K562 (cell line): ENCODE measurements around the gene ZNF831. TPM values are rescaled to one million over a fixed set of nuclear protein-coding genes. Genes with fewer than 3 reads are reported as not detected.

Experiments used
- ATAC-seq: fragments of 200-7000 bp; cut with Tn5 transposase; 3 replicates; pipeline ENCODE4 v1.9.1; 2020; ENCODE audit warnings: moderate library complexity
- BruUV-seq: library from RNA; stranded (reverse); fragments of 400-500 nt; replicated peaks from 2 replicates; lab custom pipeline; 2021; lab: Mats Ljungman, UMichigan
- CTCF ChIA-PET: fragments of 300-600 bp; formaldehyde crosslinking; extraction: SDS; loops from one replicate; lab custom pipeline; 2021; ENCODE audit warnings: low intra/inter-chr PET ratio; lab: Yijun Ruan, JAX
- POLR2A ChIA-PET: fragments of 300-600, 350-650 bp; sonication (Branson Sonifier 250); formaldehyde crosslinking; extraction: SDS; loops from one replicate; lab custom pipeline; 2021; ENCODE audit warnings: antibody characterized with exemption, inconsistent platforms; lab: Yijun Ruan, JAX
- DNase-seq, 4 experiments: peaks; one replicate each; pipeline versions ENCODE4 v3.0.0 to v3.0.0-alpha.2; 2011 to 2018; ENCODE audit warnings: low spot score in 3 of 4, mixed read lengths in 3 of 4; ENCODE audit errors: extremely low read depth in 1 of 4
- FAIRE-seq: peaks from 2 replicates; lab custom pipeline; 2011; peaks lifted over from hg19 to GRCh38; lab: Jason Lieb, UNC
- H2AFZ ChIP-seq: 2 replicates; pipeline ENCODE4 v1.6.0; 2011; ENCODE audit warnings: low read depth, low read length, control low read depth, inconsistent platforms
- H3K27ac ChIP-seq: fragments of 200-600 bp; 3 replicates; pipeline ENCODE4 v1.8.0; 2011; ENCODE audit warnings: low read depth, mild to moderate bottlenecking, control low read depth, inconsistent platforms, low read length, moderate library complexity, mixed read lengths; ENCODE audit errors: extremely low read depth
- H3K27me3 ChIP-seq, 2 experiments: fragments of 300-600 bp in 1 of 2; 2 replicates in 1 of 2; 3 replicates in 1 of 2; pipeline versions ENCODE4 v1.6.0 to v1.8.0; 2011; ENCODE audit warnings: inconsistent platforms in 2 of 2, low read length in 2 of 2, mild to moderate bottlenecking in 1 of 2, mixed read lengths in 1 of 2, moderate library complexity in 1 of 2; ENCODE audit not compliant: control insufficient read depth in 2 of 2, insufficient read depth in 2 of 2
- H3K36me3 ChIP-seq: fragments of 300-600 bp; 3 replicates; pipeline ENCODE4 v1.8.0; 2011; ENCODE audit warnings: mild to moderate bottlenecking, low read length, inconsistent platforms; ENCODE audit not compliant: control insufficient read depth, insufficient read depth
- H3K4me1 ChIP-seq, 2 experiments: fragments of 200-600 bp in 1 of 2; replicated peaks in 1 of 2; 2 replicates in 1 of 2; 3 replicates in 1 of 2; pipeline versions ENCODE4 v1.5.1 to v1.8.0; 2011; ENCODE audit warnings: inconsistent platforms in 2 of 2, low read length in 2 of 2, mild to moderate bottlenecking in 1 of 2, mixed read lengths in 1 of 2, moderate library complexity in 1 of 2; ENCODE audit not compliant: control insufficient read depth in 2 of 2, insufficient read depth in 2 of 2
- H3K4me2 ChIP-seq: 2 replicates; pipeline ENCODE4 v1.6.1; 2011; ENCODE audit warnings: low read length, control low read depth, inconsistent platforms, mixed read lengths; ENCODE audit not compliant: insufficient read depth
- H3K4me3 ChIP-seq: fragments of 200-600 bp; sonication (generic), shearing (Covaris generic); 2 replicates; pipeline ENCODE4 v1.5.1; 2016; ENCODE audit warnings: control low read depth, inconsistent platforms
- H3K79me2 ChIP-seq: fragments of 200-600 bp; 3 replicates; pipeline ENCODE4 v1.8.0; 2011; ENCODE audit warnings: low read length, inconsistent platforms; ENCODE audit not compliant: control insufficient read depth, insufficient read depth
- H3K9ac ChIP-seq, 2 experiments: 2 replicates each; pipeline versions ENCODE4 v1.6.0 to v1.6.1; 2011; ENCODE audit warnings: low read depth in 2 of 2, low read length in 2 of 2, control low read depth in 1 of 2, inconsistent platforms in 1 of 2, mild to moderate bottlenecking in 1 of 2, mixed read lengths in 1 of 2; ENCODE audit not compliant: insufficient read depth in 1 of 2
- H3K9me1 ChIP-seq: one replicate; pipeline ENCODE4 v1.6.0; 2011; ENCODE audit warnings: inconsistent platforms, mild to moderate bottlenecking, low read length, moderate library complexity; ENCODE audit not compliant: control insufficient read depth, insufficient read depth
- H3K9me3 ChIP-seq: replicated peaks from 2 replicates; pipeline ENCODE4 v1.5.1; 2011; ENCODE audit warnings: low read depth, low read length, inconsistent platforms; ENCODE audit not compliant: control insufficient read depth, insufficient read depth
- H4K20me1 ChIP-seq: replicated peaks from 2 replicates; pipeline ENCODE4 v1.6.1; 2011; ENCODE audit warnings: low read length, inconsistent platforms, mixed read lengths; ENCODE audit not compliant: control insufficient read depth, insufficient read depth
- CEBPG ChIP-seq, 3 experiments: fragments of 200-800 bp in 1 of 3; sonication (Bioruptor generic) in 1 of 3; sonication (generic) in 1 of 3; formaldehyde crosslinking in 1 of 3; IDR thresholded peaks in 2 of 3; conservative IDR thresholded peaks in 1 of 3; 2 replicates each; pipeline versions ENCODE4 v1.6.1 to v1.8.0; 2016 to 2022; ENCODE audit warnings: missing compliant biosample characterization in 2 of 3, missing genetic modification characterization in 2 of 3, mild to moderate bottlenecking in 1 of 3, missing genetic modification reagents in 1 of 3
- COPS2 ChIP-seq: fragments of 450-650 bp; conservative IDR thresholded peaks from 2 replicates; pipeline ENCODE4 v1.6.1; 2016; ENCODE audit warnings: mild to moderate bottlenecking, moderate library complexity
- CXXC5 ChIP-seq: fragments of 250-450 bp; sonication (Bioruptor Pico); IDR thresholded peaks from 2 replicates; pipeline ENCODE4 v1.8.0; 2022; ENCODE audit warnings: inconsistent platforms, mild to moderate bottlenecking, moderate library complexity
- ESRRB ChIP-seq: fragments of 250-450 bp; sonication (Bioruptor Pico); IDR thresholded peaks from 2 replicates; pipeline ENCODE4 v1.5.0; 2020; ENCODE audit warnings: mild to moderate bottlenecking, moderate library complexity, borderline replicate concordance
- FIP1L1 ChIP-seq: fragments of 200-400 bp; formaldehyde crosslinking; IDR thresholded peaks from 2 replicates; pipeline ENCODE4 v1.6.1; 2018; ENCODE audit warnings: mild to moderate bottlenecking, low read depth, low read length; ENCODE audit not compliant: poor library complexity, severe bottlenecking
- HDAC6 ChIP-seq: IDR thresholded peaks from 2 replicates; pipeline ENCODE4 v1.6.1; 2012; ENCODE audit warnings: low read depth, mild to moderate bottlenecking, control low read depth, inconsistent platforms, low read length, moderate library complexity
- HOXB6 ChIP-seq: fragments of 250-450 bp; sonication (Bioruptor Pico); IDR thresholded peaks from 2 replicates; pipeline ENCODE4 v1.5.1; 2022; ENCODE audit warnings: mild to moderate bottlenecking, borderline replicate concordance
- MAFG ChIP-seq: fragments of 450-650 bp; conservative IDR thresholded peaks from 2 replicates; pipeline ENCODE4 v1.6.1; 2016; ENCODE audit warnings: missing genetic modification characterization, missing compliant biosample characterization
- NFE2 ChIP-seq: IDR thresholded peaks from 2 replicates; pipeline ENCODE4 v1.6.1; 2014; ENCODE audit warnings: antibody characterized with exemption, low read depth
- PHTF2 ChIP-seq: fragments of 250-450 bp; sonication (Bioruptor Pico); IDR thresholded peaks from 2 replicates; pipeline ENCODE4 v1.5.0; 2021; ENCODE audit warnings: mild to moderate bottlenecking
- POLR2H ChIP-seq: IDR thresholded peaks from 2 replicates; pipeline ENCODE4 v1.6.1; 2016; ENCODE audit warnings: missing genetic modification characterization, low read depth, mild to moderate bottlenecking, control low read depth, missing compliant biosample characterization, moderate library complexity
- PPARD ChIP-seq: fragments of 250-450 bp; sonication (Bioruptor Pico); IDR thresholded peaks from 2 replicates; pipeline ENCODE4 v1.8.0; 2022; ENCODE audit warnings: inconsistent platforms, mild to moderate bottlenecking, moderate library complexity
- PREB ChIP-seq: sonication (generic); formaldehyde crosslinking; IDR thresholded peaks from 2 replicates; pipeline ENCODE4 v1.8.1; 2023; ENCODE audit warnings: mild to moderate bottlenecking, missing genetic modification reagents
- PTBP1 ChIP-seq: fragments of 200-400 bp; formaldehyde crosslinking; IDR thresholded peaks from 2 replicates; pipeline ENCODE4 v1.6.1; 2017; ENCODE audit warnings: low read depth, low read length
- SLC30A9 ChIP-seq: fragments of 250-450 bp; sonication (Bioruptor Pico); IDR thresholded peaks from 2 replicates; pipeline ENCODE4 v1.8.0; 2022; ENCODE audit warnings: mild to moderate bottlenecking, moderate library complexity
- SNAPC5 ChIP-seq: fragments of 250-450 bp; sonication (Bioruptor Pico); IDR thresholded peaks from 2 replicates; pipeline ENCODE4 v1.8.0; 2021; ENCODE audit warnings: moderate library complexity, mild to moderate bottlenecking, inconsistent platforms
- STAG1 ChIP-seq: sonication (generic); formaldehyde crosslinking; IDR thresholded peaks from 2 replicates; pipeline ENCODE4 v1.5.0; 2020; ENCODE audit warnings: missing genetic modification reagents, borderline replicate concordance
- TCFL5 ChIP-seq: fragments of 250-450 bp; sonication (Bioruptor Pico); conservative IDR thresholded peaks from 2 replicates; pipeline ENCODE4 v1.6.1; 2021; ENCODE audit warnings: mild to moderate bottlenecking, moderate library complexity, matching md5 sums
- YBX1 ChIP-seq: fragments of 450-650 bp; IDR thresholded peaks from 2 replicates; pipeline ENCODE4 v1.7.1; 2016; ENCODE audit warnings: mild to moderate bottlenecking
- ZBTB33 ChIP-seq: sonication (generic); formaldehyde crosslinking; IDR thresholded peaks from 2 replicates; pipeline ENCODE4 v1.8.1; 2023; ENCODE audit warnings: mild to moderate bottlenecking, missing genetic modification reagents
- ZFP1 ChIP-seq: fragments of 450-650 bp; formaldehyde crosslinking; IDR thresholded peaks from 2 replicates; pipeline ENCODE4 v1.4.0; 2020; ENCODE audit warnings: mild to moderate bottlenecking, mixed read lengths
- ZNF121 ChIP-seq: sonication (generic); formaldehyde crosslinking; conservative IDR thresholded peaks from 2 replicates; pipeline ENCODE4 v1.8.0; 2022; ENCODE audit warnings: missing genetic modification reagents
- ZNF274 ChIP-seq: IDR thresholded peaks from 2 replicates; pipeline ENCODE4 v1.6.1; 2011; ENCODE audit warnings: low read depth, mild to moderate bottlenecking, low read length, moderate library complexity, borderline replicate concordance
- WGBS: fragments of 100-300 bp; shearing (Covaris generic); methylation state at CpG from one replicate; pipeline ENCODE4 v1.1.6; 2016; ENCODE audit warnings: low coverage, mixed read lengths; ENCODE audit not compliant: insufficient coverage; ENCODE audit errors: missing lambda C conversion rate; 5-methylcytosine and 5-hydroxymethylcytosine counted together
- in situ Hi-C: fragments of 300-500 bp; cut with MboI; formaldehyde crosslinking; loops from 4 replicates; pipeline ENCODE4 v1.15.0; 2018; ENCODE audit warnings: inconsistent platforms, mixed read lengths
- intact Hi-C: fragments of 100-400 bp; cut with micrococcal nuclease; formaldehyde crosslinking; loops from 2 replicates; pipeline ENCODE4 v1.14.2; 2022
- polyA plus RNA-seq, 8 experiments: library from polyadenylated mRNA; depleted of rRNA in 4 of 8; stranded (reverse) in 5 of 8; unstranded in 3 of 8; fragments of >200 nt; fragmentation: Nextera tagmentation in 2 of 8; fragmentation: Illumina TruSeq in 1 of 8; extraction: Ambion mirVana in 2 of 8; extraction: Trizol in 1 of 8; gene quantifications; 2 replicates each; pipeline versions ENCODE4 v1.2.1 to v1.2.3, GENCODE V29; 2011 to 2014; ENCODE audit warnings: inconsistent platforms in 1 of 8, missing spikeins in 1 of 8
- total RNA-seq, 7 experiments: library from RNA; depleted of rRNA in 6 of 7; stranded (reverse); fragments of >200 nt in 6 of 7; fragmentation: Illumina TruSeq in 2 of 7; extraction: Trizol in 2 of 7; gene quantifications; 2 replicates each; pipeline versions ENCODE4 v1.2.1 to v1.2.3, GENCODE V29; 2011 to 2021; ENCODE audit warnings: low replicate concordance in 1 of 7

Gene ZNF831
- total and polyA plus RNA-seq, 9 of the 15 experiments (the other 6 are each of a cell fraction or from before 2014, with no cell fraction given), result not detected

- ATAC-seq, result no peak
- H3K27me3 ChIP-seq, result peaks cover 0 to 6% of the 10 kb centered on the region in 2 experiments; a peak in 2 of 5 replicates
- no peak for TF ChIP-seq TCFL5
- no peak for TF ChIP-seq ZFP1 (CRISPR knock-in tag)
- no peak for TF ChIP-seq ZNF274
- no peak for TF ChIP-seq STAG1 (CRISPR knock-in tag)
- TF ChIP-seq MAFG, result peak; percentile 36
- TF ChIP-seq FIP1L1, result no peak
- TF ChIP-seq ESRRB (CRISPR knock-in tag), result no peak
- no peak for TF ChIP-seq YBX1
- no peak for TF ChIP-seq ZNF121 (CRISPR knock-in tag)
- TF ChIP-seq ZBTB33 (CRISPR knock-in tag), result no peak
- no peak for TF ChIP-seq HDAC6
- TF ChIP-seq CEBPG (CRISPR knock-in tag; IDR thresholded peaks at IDR 0.05), result no peak
- peak in 1 of 2 experiments; percentile 41; a peak in 1 of 4 replicates for TF ChIP-seq CEBPG (tag; conservative IDR thresholded peaks at IDR 0.05 in 1 of 2, IDR thresholded peaks at IDR 0.05 in 1 of 2)
- no peak for TF ChIP-seq CXXC5 (CRISPR knock-in tag)
- TF ChIP-seq PHTF2 (CRISPR knock-in tag), result no peak
- no peak for TF ChIP-seq PPARD
- TF ChIP-seq COPS2, result no peak
- TF ChIP-seq POLR2H, result no peak
- TF ChIP-seq HOXB6 (CRISPR knock-in tag), result no peak
- no peak for TF ChIP-seq PTBP1
- no peak for TF ChIP-seq PREB (CRISPR knock-in tag)
- TF ChIP-seq SLC30A9, result no peak
- TF ChIP-seq SNAPC5 (CRISPR knock-in tag), result no peak
- TF ChIP-seq NFE2, result peak; percentile 81
Observed at GRCh38 chr20:59139998-59140397, 23.6 kb upstream of the ZNF831 start.

More at GRCh38 chr20:59139998-59140397, 23.6 kb upstream of the ZNF831 start:
- Histone ChIP-seq H2AFZ (no peak overlapping the region), H3K27ac (no peak overlapping the region), H3K9ac (no peak overlapping the region), H3K4me2 (no peak overlapping the region), H3K79me2 (no peaks in the 10 kb centered on the region), H3K9me1 (no peaks in the 10 kb centered on the region), H4K20me1 (no peaks in the 10 kb centered on the region), H3K4me3 (no peak overlapping the region), H3K36me3 (no peaks in the 10 kb centered on the region), H3K4me1 (no peaks in the 10 kb centered on the region), H3K9me3 (no peaks in the 10 kb centered on the region)
- intact Hi-C loops, result no loop called here
- in situ Hi-C loops, result no loop called here
- DNase-seq (no peak), FAIRE-seq (no peak)
- POLR2A ChIA-PET, result no interaction called here
- 0% methylated on average over 1 of the region's 1 CpG for WGBS
- CTCF ChIA-PET, result no interaction called here
- BruUV-seq, result no TSS peak
